Transverse colon (tissue), 4 donors: ENCODE results near the gene GAB2. TPM values are rescaled to one million over a fixed set of nuclear protein-coding genes. Genes with fewer than 3 reads are reported as not detected.

Source experiments
- DNase-seq: peaks from one replicate; pipeline ENCODE4 v3.0.0-alpha.2; 2019
- H3K27ac ChIP-seq, 4 donors: fragments of 200-600 bp; sonication (generic); 2 replicates each; pipeline ENCODE4 v1.5.1; 2016 to 2018; ENCODE audit warnings: inconsistent platforms in 4 of 4
- H3K27me3 ChIP-seq: fragments of 200-600 bp; sonication (generic); 2 replicates; pipeline ENCODE4 v1.5.1; 2017; ENCODE audit warnings: inconsistent platforms
- H3K36me3 ChIP-seq, 4 donors: fragments of 200-600 bp; sonication (generic); 2 replicates each; pipeline ENCODE4 v1.5.1; 2017 to 2019; ENCODE audit warnings: inconsistent platforms in 4 of 4
- H3K4me1 ChIP-seq, 4 donors: fragments of 200-600 bp; sonication (generic); 2 replicates each; pipeline ENCODE4 v1.5.1; 2017 to 2020; ENCODE audit warnings: inconsistent platforms in 4 of 4
- H3K4me3 ChIP-seq, 4 donors: fragments of 200-600 bp; sonication (generic); 1 replicate in 1 of 4; 2 replicates in 3 of 4; pipeline versions ENCODE4 v1.5.1 to v1.6.1; 2017 to 2019; ENCODE audit warnings: inconsistent platforms in 4 of 4
- H3K9me3 ChIP-seq, 2 donors: fragments of 200-600 bp; sonication (generic); 2 replicates each; pipeline ENCODE4 v1.5.1; 2017 to 2019; ENCODE audit warnings: inconsistent platforms in 2 of 2
- CTCF ChIP-seq, 5 experiments: fragments of 200-600 bp in 3 of 5; fragments of 450-650 bp in 2 of 5; sonication (generic) in 3 of 5; IDR thresholded peaks; 1 replicate in 2 of 5; 2 replicates in 3 of 5; pipeline ENCODE4 v1.5.1; 2016 to 2017; ENCODE audit warnings: antibody characterized with exemption in 5 of 5, inconsistent platforms in 3 of 5, mild to moderate bottlenecking in 2 of 5, moderate library complexity in 1 of 5
- EP300 ChIP-seq: sonication (generic); formaldehyde crosslinking; IDR thresholded peaks from one replicate; pipeline ENCODE4 v1.6.1; 2017; ENCODE audit warnings: antibody characterized with exemption, low read depth
- POLR2A ChIP-seq: fragments of 450-650 bp; IDR thresholded peaks from one replicate; pipeline ENCODE4 v1.6.1; 2016; ENCODE audit warnings: antibody characterized with exemption, mild to moderate bottlenecking, moderate library complexity
- POLR2AphosphoS5 ChIP-seq, 3 donors: sonication (generic); formaldehyde crosslinking; IDR thresholded peaks; one replicate each; pipeline ENCODE4 v1.6.1; 2016; ENCODE audit warnings: antibody characterized with exemption in 3 of 3
- WGBS, 2 donors: methylation state at CpG; one replicate each; pipeline ENCODE4 v1.1.5; 2018; ENCODE audit warnings: low coverage in 1 of 2; 5-methylcytosine and 5-hydroxymethylcytosine counted together
- in situ Hi-C, 4 donors: fragments of 200-750 bp; cut with MboI; loops; one replicate each; pipeline versions ENCODE4 v1.15.0 to v1.15.1; 2017; ENCODE audit warnings: low sequenced_read_pairs in 3 of 4, low pct_ligation_motif_present in 1 of 4, low pct_unique_long_range_greater_than_20kb in 1 of 4
- intact Hi-C: fragments of 100-400 bp; cut with DNase I; formaldehyde crosslinking; loops from one replicate; pipeline ENCODE4 v1.15.1; 2023; ENCODE audit warnings: low total_unique reads
- total RNA-seq, 4 donors: library from RNA; depleted of rRNA; stranded (reverse); fragments of >200 nt; gene quantifications; one replicate each; pipeline ENCODE4 v1.1.0, GENCODE V29; 2016

Gene GAB2
- total RNA-seq, 4 donors from 2014 or later = 5.8 to 35.7 (median 22.9) TPM

- no peaks in the 10 kb centered on the region for H3K27me3 ChIP-seq
- H3K9me3 ChIP-seq = peaks cover 0 to 4% of the 10 kb centered on the region in 2 donors
- no peaks in the 10 kb centered on the region for H3K36me3 ChIP-seq
- DNase-seq = no peak
- H3K4me1 ChIP-seq = peaks cover 0 to 3% (median 0%) of the 10 kb centered on the region in 4 donors
- WGBS, 2 donors = 78 to 81% methylated on average over 9 of the region's 9 CpGs
- H3K27ac ChIP-seq = no peak overlapping the region
- in situ Hi-C loops (no loop called here), intact Hi-C loops (no loop called here)
- TF ChIP-seq POLR2AphosphoS5 (IDR thresholded peaks at IDR 0.05) (no peak), POLR2A (no peak), EP300 (no peak), CTCF (IDR thresholded peaks at IDR 0.05) (no peak)
- H3K4me3 ChIP-seq = no peak overlapping the region
These were observed 125.4 kb downstream of the GAB2 start for GRCh38 chr11:78292109-78292803.

- WGBS, 2 donors = 80 to 97% methylated on average over 1 to 6 of the region's 6 CpGs
- intact Hi-C loops = no loop called here
- no peak overlapping the region for H3K27ac ChIP-seq
These were observed 126.0 kb downstream of the GAB2 start for GRCh38 chr11:78291503-78292108.

GRCh38 chr11:78290293-78291176, 127.1 kb downstream of the GAB2 start:
- intact Hi-C loops = no loop called here
- no peak for DNase-seq
- H3K4me3 ChIP-seq = no peak overlapping the region
- WGBS, 2 donors = 84 to 90% methylated on average over 4 to 6 of the region's 6 CpGs
- peaks cover 0 to 4% of the 10 kb centered on the region in 2 donors for H3K9me3 ChIP-seq
- TF ChIP-seq CTCF (IDR thresholded peaks at IDR 0.05) = no peak
- TF ChIP-seq POLR2A = no peak
- TF ChIP-seq EP300 = no peak
- TF ChIP-seq POLR2AphosphoS5 (IDR thresholded peaks at IDR 0.05) = peak; percentile 40 to 67 (median 53)
- H3K36me3 ChIP-seq = no peaks in the 10 kb centered on the region
- no peaks in the 10 kb centered on the region for H3K27me3 ChIP-seq
- in situ Hi-C loops = no loop called here
- H3K4me1 ChIP-seq = peaks cover 0 to 3% (median 0%) of the 10 kb centered on the region in 4 donors
- no peak overlapping the region for H3K27ac ChIP-seq

More at GRCh38 chr11:78291503-78292108, 126.0 kb downstream of the GAB2 start:
- TF ChIP-seq POLR2AphosphoS5 (IDR thresholded peaks at IDR 0.05) (no peak), CTCF (IDR thresholded peaks at IDR 0.05) (no peak)
- peaks cover 0 to 3% (median 0%) of the 10 kb centered on the region in 4 donors for H3K4me1 ChIP-seq
- H3K27me3 ChIP-seq = no peaks in the 10 kb centered on the region
- H3K9me3 ChIP-seq = peaks cover 0 to 4% of the 10 kb centered on the region in 2 donors
- in situ Hi-C loops = no loop called here
- H3K4me3 ChIP-seq = no peak overlapping the region
- no peaks in the 10 kb centered on the region for H3K36me3 ChIP-seq
- DNase-seq = no peak
